GM21367 (cell line): Measurements from ENCODE around the gene TIMP2.
"Not testable (repeated sequence)": the region's sequence is repeated elsewhere in the genome, so short reads cannot be mapped to it uniquely, and the experiment has no call there.

Experiments used
- ATAC-seq: cut with Tn5 transposase; IDR thresholded peaks from one replicate; pipeline ENCODE4 v1.9.1; 2021; ENCODE audit not compliant: unreplicated experiment

The TIMP2 gene, protein sequence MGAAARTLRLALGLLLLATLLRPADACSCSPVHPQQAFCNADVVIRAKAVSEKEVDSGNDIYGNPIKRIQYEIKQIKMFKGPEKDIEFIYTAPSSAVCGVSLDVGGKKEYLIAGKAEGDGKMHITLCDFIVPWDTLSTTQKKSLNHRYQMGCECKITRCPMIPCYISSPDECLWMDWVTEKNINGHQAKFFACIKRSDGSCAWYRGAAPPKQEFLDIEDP

DNA sequence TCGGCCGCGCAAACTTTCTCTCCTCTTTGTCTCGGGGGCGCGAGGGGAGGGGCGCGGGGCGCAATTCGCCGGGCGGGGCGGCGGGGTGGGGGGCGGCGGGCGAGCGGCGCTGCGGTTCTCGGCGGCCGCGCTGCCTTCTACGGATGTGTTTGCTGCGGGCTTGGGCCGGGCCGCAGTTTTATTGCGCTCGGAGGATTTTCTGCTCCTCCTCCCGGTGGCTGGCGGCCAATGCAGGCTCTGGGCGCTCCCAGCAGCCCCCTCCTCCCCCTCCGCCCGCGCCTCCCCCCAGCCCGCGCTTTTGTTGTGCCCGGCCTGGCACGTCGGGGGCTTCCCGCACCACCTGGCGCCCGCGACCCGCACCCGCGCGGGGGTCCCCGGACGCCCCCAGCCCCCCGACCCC, at the start of gene TIMP2:
Gene TIMP2 (minus strand): TSS at position 154 of the 400 bp plus-strand sequence. CDS start 299 bp downstream, outside the sequence.
- no peak for ATAC-seq

DNA sequence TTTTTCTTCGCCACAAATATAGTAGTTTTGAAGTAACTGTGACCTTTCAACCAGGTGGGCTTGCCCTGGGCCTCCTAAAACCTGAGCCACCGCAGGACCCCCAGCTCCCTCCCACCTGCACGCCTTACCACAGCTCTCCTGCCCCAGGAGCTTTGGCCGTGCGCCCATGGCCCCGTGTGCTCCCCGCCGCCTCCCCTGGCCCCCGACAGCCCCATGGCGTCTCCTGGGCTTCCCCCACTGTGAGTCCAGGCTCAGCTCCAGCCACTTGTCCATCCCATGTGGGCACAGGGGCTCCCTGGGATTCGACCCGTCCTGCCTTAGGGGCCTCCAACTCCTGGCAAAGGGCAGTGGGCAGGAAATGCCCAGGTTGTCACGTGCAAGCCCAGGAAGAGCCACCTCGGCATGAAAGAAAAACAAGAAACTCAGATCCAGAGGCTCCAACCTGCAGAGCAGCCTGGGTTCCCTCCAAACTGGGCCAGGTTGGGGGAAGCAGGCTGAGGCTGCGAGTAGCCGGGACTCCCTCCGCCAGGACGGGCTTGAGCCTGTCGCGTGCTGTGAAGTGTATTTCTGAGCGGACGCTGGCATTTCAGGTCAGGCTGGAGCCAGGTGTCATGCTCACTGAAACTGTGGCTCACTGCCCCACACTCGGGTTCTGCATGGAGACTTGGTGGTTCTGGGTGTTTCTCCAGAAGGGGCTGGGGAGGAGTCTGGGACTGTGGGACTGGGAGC, 48.8 kb upstream of the TIMP2 start:
- no peak for ATAC-seq

- ATAC-seq = no peak
Measured at GRCh38 chr17:78973196-78973595, 48.0 kb upstream of the TIMP2 start.

DNA sequence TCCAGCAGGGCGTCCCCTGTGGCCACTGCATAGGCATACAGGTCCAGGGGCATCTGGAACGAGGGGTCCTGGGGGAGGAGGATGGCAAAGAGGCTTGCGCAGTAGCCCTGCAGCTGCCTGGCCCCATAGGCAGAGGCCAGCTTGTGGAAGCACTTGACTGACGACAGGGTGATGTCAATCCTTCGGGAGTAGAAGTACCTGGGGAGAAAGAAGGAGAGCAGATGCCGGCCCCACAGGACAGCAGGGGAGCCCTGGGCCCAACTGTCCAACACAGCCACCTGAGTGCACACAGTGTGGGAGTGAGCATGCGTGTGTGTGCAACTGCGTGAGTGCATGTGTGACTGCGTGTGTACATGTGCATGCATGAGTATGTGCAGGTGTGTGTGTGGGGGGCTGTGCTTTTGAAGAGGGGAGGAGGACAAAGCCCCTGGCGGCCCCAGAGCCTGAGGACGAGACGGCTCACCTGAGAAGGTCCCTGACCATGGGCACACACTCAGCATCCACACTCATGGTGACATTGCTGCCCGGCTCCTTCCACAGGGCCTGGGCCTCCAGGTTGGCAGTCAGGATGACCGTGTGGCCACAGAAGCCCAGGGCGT, 47.4 kb upstream of the TIMP2 start:
- no peak for ATAC-seq

- no peak for ATAC-seq
Measured at GRCh38 chr17:78971756-78972506, 46.7 kb upstream of the TIMP2 start.

GRCh38 chr17:78970834-78971755, 45.9 kb upstream of the TIMP2 start:
- ATAC-seq = no peak

DNA sequence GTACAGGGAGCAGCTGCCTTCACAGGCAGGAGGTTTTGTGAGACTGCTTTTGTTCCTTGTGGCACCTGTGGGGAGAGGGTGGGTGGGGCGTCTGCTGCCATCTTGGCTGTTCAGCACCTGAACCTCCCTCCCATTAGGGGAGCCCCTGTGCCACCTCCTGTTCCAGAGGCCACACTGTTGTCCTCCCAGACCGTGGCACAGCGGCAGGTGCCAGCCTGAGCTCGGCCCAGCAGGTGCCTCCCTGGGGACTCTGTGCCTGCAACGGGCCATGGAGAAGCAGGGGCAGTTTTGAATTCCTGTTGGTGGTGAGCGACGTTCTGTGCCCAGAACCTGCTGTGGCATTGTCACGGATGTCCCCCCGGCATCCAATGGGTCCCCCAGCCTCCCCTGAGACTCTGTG, 44.7 kb upstream of the TIMP2 start:
- ATAC-seq = no peak

GRCh38 chr17:78967782-78968362, 42.7 kb upstream of the TIMP2 start:
- ATAC-seq = no peak

GRCh38 chr17:78966910-78967600, 41.9 kb upstream of the TIMP2 start:
- no peak for ATAC-seq

DNA sequence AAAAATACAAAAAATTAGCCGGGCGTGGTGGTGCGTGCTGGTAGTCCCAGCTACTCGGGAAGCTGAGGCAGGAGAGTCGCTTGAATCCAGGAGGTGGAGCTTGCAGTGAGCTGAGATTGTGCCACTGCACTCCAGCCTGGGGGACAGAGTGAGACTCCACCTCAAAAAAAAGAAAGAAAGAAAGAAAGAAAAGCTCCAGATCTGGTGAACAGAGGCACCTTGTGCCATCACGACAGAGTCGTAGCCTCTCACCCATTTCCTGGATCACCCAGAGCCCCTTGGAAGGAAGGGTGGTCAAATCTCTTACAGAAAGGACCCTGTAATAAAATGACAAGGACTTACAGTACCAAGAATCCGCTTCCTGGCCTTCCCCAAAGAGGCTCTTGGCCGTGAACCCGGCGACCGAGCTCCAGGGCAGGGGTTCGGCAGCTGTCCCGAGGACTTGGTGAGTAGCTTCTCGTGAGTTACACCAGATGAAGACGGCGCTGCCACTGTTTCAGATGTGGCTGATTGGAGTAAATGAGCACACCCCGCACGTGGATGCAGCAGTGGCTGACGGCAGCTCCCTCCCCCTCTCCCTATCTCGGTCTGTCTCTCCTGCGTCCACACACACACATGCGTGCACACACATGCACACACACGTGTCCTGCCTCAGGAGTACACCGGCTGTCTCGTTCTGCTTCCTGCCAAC, 41.1 kb upstream of the TIMP2 start:
- ATAC-seq = no peak

DNA sequence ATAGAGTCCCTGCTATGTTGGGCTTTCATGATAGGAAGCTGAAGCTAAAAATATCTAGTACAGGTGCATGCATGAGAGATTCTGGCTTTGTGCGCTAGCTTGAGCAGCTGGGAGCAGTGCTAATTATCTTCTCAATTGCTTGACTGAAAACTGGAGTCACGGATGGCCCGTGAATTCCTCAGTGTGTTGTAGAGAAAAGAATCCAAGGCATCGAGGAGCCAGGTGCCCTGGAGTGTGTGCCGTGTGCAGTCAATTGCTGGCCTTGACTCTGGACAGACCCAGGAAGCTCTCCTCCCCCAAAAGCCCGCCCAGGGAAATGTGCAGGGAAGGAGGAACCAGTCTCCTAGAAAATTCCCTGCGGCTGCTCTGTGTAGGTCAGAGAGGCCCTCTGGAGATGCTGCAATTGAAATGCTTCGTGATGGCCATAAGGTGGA, 40.3 kb upstream of the TIMP2 start:
- ATAC-seq = no peak

DNA sequence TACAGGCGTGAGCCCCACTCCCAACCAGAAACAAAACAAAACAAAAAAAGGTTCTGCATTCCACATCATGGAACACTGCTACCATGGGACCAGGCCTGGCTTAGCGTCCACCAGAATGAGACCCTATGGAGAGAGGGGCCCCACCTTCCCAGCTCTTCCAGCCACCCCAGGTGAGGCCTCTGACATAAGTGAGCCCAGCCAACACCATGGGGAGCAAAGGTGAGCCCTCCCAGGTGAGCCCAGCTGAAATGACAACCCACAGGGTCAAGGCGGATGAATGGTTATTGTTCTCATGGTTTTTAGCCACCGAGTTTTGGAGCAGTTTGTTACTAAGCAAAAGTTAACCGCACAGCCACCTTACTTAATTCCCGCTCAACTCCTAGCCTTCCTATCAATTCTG, 38.2 kb upstream of the TIMP2 start:
- ATAC-seq = no peak

GRCh38 chr17:78962984-78963348, 37.8 kb upstream of the TIMP2 start:
- not testable (repeated sequence) for ATAC-seq

- no peak for ATAC-seq
Measured at GRCh38 chr17:78962345-78962983, 37.3 kb upstream of the TIMP2 start.

GRCh38 chr17:78961571-78961970, 36.4 kb upstream of the TIMP2 start:
- ATAC-seq = no peak

DNA sequence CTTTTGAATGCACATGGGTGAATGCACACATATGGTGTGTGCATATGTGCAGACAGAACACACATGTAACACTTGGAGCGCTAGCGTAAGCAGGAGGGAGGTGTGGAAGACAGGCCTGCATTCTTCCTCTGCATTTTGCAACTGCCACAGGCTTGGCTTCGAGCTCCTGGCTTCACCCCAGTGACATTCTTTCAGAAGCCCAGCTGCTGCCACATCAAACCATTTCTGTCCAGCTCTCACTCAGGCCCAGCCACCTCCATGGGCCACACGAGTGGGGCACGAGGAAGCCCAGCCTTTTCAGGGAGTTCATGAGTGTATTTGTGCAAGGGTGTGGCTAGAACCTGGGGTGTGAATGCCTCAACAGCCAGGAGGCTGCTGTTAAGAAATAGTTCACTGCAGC, 35.7 kb upstream of the TIMP2 start:
- ATAC-seq = no peak

GRCh38 chr17:78959803-78960202, 34.6 kb upstream of the TIMP2 start:
- no peak for ATAC-seq

GRCh38 chr17:78958641-78959127, 33.5 kb upstream of the TIMP2 start:
- no peak for ATAC-seq
